HG02938 (cell line): ENCODE data around the gene CNP.
"Not testable (repeated sequence)": the region's sequence is repeated elsewhere in the genome, so short reads cannot be mapped to it uniquely, and the experiment has no call there.

ENCODE experiments used
- ATAC-seq: cut with Tn5 transposase; IDR thresholded peaks from one replicate; pipeline ENCODE4 v1.9.1; 2021; ENCODE audit warnings: mild to moderate bottlenecking, moderate library complexity; ENCODE audit not compliant: unreplicated experiment

The CNP gene

DNA sequence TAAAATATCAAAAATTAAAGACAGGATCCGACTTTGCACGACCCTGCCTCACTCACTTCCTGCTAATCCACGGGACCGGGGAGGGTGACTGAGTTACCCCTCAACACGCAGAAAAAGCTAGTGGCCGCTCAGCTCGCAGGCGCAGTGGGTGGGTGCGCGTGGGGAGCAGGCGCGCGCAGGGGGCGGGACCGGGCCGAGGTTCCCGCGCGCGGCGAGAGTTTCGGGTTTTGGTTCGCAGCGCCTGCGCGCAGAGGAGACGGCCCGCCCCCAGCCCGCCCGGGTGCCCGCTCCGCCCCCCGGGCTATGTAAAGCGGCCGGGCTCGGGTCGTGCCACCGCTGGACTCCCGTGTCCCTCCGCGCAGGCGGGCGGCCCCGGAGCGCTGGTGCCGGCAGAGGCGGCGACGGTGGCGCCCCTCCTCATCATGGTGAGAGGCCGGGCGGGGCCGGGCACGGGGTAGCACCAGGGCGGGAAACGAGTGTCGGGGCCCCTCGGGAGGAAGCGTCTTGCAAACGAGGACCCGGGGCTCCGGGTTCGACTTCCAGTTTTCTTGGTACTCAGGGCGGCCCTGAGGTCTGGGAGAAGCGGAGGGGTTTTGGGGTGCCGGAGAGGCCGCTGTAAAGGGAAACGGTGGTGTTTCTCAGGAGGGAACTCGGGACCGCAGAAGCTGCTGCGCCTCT lies at the start of gene CNP:
TSS of gene CNP (plus strand) at position 333 of the 678 bp plus-strand sequence. CDS start at position 423, 90 bp downstream.
- ATAC-seq: peak; percentile 64

- ATAC-seq: no peak
Observed at GRCh38 chr17:41917192-41917591, 49.4 kb upstream of the CNP start.

DNA sequence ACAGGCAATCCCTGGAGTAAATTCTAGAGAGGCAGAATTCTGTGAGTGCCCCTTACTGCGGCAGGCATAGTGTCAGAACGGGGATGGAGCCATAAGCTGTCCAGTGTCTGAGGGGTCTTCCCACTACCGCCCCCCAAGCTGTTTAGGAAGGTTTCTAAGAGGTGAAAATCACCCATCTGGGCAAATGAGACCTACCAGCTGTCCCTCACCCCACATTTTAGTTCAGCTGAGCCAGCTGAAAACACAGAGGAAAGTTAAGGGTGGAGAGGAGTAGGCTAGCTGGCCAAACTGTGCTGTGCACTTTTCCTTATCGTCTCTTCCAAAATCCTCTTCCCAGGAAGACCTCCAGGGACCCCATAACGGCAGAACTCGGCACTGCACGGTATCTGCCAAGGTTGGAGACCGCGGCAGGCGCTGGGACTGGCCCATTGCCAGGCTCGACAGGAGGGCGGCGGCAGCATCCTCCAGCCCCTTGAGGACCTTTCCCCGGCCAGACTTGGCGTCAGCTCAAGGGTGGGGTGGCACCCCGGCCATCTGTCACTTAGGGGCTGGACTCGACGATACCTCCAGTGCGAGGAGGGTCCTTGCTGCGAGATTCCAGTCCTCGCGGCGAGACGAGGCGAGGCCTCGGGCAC lies 48.8 kb upstream of the CNP start:
- peak; percentile 13 for ATAC-seq

DNA sequence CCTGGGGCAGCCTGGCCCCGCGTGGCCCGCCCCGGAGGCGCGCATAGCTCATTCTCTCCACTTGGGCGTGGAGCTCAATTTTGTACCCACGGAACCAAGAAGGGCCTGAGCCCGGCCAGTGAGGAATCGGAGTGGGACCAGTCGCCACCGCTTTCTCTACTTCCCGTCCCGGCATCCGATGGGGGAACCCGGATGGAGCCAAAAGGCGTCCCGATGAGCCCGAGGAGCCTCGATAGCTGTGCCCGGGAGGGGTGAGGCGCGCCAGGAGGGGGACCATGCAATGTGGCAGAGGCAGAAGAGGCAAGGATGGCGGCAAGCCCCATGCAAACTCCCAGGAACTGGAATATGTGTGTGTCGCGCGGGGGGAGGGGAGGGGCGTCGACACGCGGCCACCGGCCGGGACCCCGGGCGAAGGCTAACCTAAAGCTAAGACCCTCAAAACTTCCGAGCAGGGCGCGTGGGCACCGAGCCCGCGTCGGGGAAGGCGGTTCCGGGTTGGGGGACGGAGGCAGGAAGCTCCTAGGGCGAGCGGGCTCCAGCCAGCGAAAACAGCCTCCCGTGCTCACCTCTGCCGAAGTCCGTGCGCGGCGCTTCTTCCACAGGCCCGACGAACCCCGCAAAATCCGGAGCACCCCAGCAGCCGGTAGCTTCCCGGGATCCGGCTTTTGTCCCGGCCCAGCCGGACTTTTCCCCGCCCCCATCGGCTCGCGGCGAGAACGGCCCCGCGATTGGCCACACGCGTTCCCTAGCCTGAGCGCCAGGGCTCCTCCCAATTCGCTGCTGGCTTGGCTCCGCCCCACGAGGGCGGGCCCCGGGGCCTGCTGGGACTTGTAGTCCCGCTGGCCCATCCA lies 48.1 kb upstream of the CNP start, which contains the start of gene ACLY:
TSS of gene ACLY (minus strand) at position 638 of the 851 bp plus-strand sequence. CDS start 5,078 bp downstream, outside the sequence.
- ATAC-seq: peak; percentile 74

DNA sequence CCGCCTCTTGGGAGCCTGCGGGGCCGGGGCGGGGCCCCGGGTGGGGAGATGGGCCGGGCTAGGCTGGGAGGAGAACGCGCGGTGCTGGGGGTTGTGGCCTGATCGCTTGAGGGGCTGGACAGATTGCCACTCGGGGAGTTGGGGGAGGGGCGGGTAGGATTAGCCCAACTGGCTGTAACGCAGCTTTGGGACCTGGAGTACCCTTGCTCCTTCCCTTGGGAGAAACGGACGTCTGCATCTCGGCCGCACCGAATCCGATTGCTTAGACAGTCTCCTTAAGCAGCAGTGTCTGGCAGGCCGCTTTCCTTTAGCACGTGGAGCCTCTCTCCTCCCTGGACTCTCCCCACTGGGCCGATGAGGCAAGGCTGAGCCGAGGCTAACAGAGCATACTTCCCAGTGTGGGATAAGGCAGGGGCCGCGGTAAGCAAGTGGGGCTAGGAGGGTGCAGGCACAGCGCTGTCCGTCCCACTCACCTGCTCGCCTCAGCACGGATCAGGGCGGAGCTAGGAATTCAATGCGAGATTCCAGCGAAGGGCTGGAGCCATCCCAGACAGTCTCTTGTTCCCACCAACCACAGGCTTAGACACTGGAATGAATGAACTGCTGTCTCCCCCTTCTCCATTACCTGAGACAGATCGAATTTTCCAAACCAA lies 47.3 kb upstream of the CNP start:
- ATAC-seq: no peak

DNA sequence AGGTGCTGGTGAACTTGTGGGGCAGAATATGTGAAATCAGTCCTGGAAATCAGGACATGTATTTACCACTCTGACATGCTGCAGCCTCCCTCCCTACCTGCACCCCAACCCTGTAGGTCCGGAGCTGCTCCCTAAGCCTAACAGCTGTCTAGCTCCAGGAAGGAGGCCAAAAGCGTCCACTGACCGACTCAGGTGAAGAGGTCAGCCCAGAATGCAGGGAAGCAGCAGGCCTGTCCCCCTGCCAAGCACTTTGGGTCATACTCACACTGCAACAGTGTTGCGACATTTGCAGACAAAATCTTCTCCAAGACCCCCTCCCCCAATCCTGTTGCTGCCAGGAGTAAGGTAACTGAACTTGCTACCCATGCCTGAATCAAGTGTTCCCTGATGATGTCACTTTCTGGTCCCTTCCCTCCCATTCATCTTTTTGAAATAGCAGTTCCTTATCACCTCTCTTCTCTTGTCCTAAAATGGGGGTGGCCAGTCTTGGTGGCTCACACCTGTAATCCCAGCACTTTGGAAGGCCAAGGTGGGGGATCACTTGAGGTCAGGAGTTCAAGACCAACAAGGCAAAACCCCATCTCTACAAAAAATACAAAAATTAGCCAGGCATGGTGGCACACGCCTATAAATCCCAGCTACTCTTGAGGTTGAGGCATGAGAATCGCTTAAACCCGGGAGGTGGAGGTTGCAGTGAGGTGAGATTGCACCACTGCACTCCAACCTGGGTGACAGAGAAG lies 46.6 kb upstream of the CNP start:
- no peak for ATAC-seq

- ATAC-seq: no peak
Observed at GRCh38 chr17:41920580-41920955, 46.0 kb upstream of the CNP start.

GRCh38 chr17:41925991-41926590 lies 40.5 kb upstream of the CNP start:
- no peak for ATAC-seq

GRCh38 chr17:41928693-41929251 lies 37.8 kb upstream of the CNP start:
- no peak for ATAC-seq

- peak; percentile 89 for ATAC-seq
Observed at GRCh38 chr17:41930009-41930832, 36.4 kb upstream of the CNP start, which contains the start of gene ODAD4. TSS of gene ODAD4 (plus strand) at chr17:41930617. CDS start at chr17:41930724, 107 bp downstream.

DNA sequence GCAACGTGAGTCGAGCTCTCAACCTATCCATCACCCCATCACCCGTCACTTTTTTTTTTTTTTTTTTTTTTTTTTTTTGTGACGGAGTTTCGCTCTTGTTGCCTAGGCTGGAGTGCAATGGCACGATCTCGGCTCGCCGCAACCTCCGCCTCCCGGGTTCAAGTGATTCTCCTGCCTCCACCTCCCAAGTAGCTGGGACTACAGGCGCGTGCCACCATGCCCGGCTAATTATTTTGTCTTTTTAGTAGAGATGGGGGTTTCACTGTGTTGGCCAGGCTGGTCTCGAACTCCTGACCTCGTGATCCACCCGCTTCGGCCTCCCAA lies 35.8 kb upstream of the CNP start:
- ATAC-seq: not testable (repeated sequence)

- ATAC-seq: not testable (repeated sequence)
Observed at GRCh38 chr17:41931715-41932114, 34.9 kb upstream of the CNP start.

- ATAC-seq: no peak
Observed at GRCh38 chr17:41932816-41933389, 33.7 kb upstream of the CNP start.

- no peak for ATAC-seq
Observed at GRCh38 chr17:41935641-41936040, 31.0 kb upstream of the CNP start.

DNA sequence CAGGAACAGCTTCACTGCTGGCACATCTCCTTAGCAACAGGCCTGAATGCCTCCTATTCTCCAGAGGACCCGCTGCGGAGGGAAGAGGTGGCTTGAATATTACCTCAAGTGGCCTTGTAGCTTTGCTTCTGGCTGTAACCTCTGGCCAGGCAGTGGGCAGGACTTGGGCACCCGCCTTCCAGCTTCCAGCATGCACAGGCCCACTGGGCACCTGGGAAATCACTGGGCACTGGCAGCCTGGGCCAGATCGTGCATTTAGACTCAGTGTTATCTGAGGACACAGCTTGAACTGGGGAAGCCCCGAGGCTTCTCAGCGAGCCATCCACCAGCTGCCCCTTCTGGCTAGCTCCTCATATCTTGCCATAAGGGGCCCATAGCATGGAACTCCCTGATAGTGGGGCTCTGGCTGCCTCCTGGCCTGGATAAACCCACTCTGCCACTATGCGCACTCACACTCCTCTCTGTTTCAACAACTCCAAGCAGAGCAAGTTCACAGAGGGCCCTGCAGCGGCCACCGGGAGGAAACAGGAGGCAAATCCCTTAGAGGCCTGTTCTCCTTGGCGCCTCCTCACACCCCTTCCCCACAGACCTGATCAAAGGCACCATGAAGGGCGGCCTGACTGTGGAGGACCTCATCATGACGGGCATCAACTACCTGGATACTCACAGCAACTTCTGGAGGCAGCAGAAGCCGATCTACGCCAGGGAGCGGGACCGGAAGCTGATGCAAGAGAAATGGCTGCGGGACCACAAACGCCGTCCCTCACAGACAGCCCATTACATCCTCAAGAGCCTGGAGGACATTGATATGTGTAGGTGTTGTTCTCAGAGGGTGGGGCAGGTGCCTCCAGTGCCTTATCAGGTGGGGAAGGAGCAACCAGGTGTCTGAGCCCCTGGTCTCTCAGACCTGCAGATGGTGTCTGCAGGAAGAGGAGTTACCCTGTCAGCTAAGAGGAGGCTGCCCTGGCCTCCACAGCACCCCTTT lies 28.3 kb upstream of the CNP start:
- no peak for ATAC-seq

- ATAC-seq: no peak
Observed at GRCh38 chr17:41939044-41939692, 27.4 kb upstream of the CNP start.

- ATAC-seq: no peak
Observed at GRCh38 chr17:41939693-41940090, 26.9 kb upstream of the CNP start.
